ENCODE data around the gene FAT4. TPM values are rescaled to one million over a fixed set of nuclear protein-coding genes. Genes with fewer than 3 reads are reported as not detected.

Gene FAT4
- total and polyA plus RNA-seq, 2 donors (not counting 1 experiment from before 2014, with no cell fraction given), result 0.02 TPM; not detected in 1

DNA sequence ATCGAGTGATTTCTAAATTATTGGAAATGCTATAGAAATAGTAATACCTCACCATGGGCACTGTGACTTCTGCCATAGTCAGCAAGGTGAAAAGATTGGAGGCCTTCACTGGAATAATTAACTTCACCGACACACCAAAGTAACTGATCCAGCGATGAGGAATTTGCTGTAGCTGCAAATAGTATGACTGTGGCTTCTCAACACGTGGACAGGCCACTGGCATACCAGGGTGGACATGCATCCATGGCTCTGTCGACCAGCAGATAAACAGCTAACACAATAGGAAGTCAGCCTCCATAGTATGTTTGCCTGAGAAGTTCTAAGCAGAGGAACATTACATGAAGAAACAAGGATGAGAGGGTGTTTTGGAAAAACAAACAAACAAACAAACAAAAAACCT is 10.9 kb upstream of the FAT4 start:
- intact Hi-C loops (cut with micrococcal nuclease), result no loop called here
- no peak overlapping the region for H3K27ac Mint-ChIP-seq
- H3K9ac ChIP-seq (ENCODE audit: low read length), result no peak overlapping the region
- no peaks in the 10 kb centered on the region for H3K27me3 Mint-ChIP-seq
- H3K9me3 ChIP-seq (ENCODE audit: control extremely low read depth in 1 of 3, control insufficient read depth in 2 of 3, insufficient read depth in 1 of 3, low read length in 2 of 3), result no peaks in the 10 kb centered on the region
- ATAC-seq (ENCODE audit: low read depth), result no peak
- no peak for DNase-seq
- no peak overlapping the region for H3K27ac ChIP-seq (ENCODE audit: low read length in 2 of 2)
- ChIA-PET CTCF (no interaction called here), POLR2A (no interaction called here)
- no peaks in the 10 kb centered on the region for H3K9me3 Mint-ChIP-seq (ENCODE audit: insufficient read depth)
- TF ChIP-seq CTCF (IDR thresholded peaks at IDR 0.05) (no peak), EZH2 (IDR thresholded peaks at IDR 0.05; ENCODE audit: borderline replicate concordance, insufficient read depth, low read depth, low read length, poor library complexity, severe bottlenecking) (no peak)
- H3K4me1 ChIP-seq (ENCODE audit: control insufficient read depth in 2 of 2, insufficient read depth in 2 of 2, low read length in 2 of 2), result no peaks in the 10 kb centered on the region
- H3K79me2 ChIP-seq (ENCODE audit: control insufficient read depth, insufficient read depth, low read length), result no peaks in the 10 kb centered on the region
- H3K36me3 ChIP-seq (replicated peaks in 1 of 2; ENCODE audit: control extremely low read depth in 1 of 2, control insufficient read depth in 1 of 2, extremely low read depth in 1 of 2, insufficient read depth in 2 of 2, low read length in 1 of 2), result no peaks in the 10 kb centered on the region
- no peak overlapping the region for H3K4me3 ChIP-seq (ENCODE audit: control extremely low read depth in 1 of 5, extremely low read depth in 1 of 5, insufficient read depth in 1 of 5, low read depth in 2 of 5, low read length in 4 of 5)
- H4K20me1 ChIP-seq (ENCODE audit: control insufficient read depth, insufficient read depth, low read length, poor library complexity, severe bottlenecking), result no peaks in the 10 kb centered on the region
- 100% methylated on average over 3 of the region's 5 CpGs for WGBS (ENCODE audit: insufficient coverage)
- H3K4me3 Mint-ChIP-seq, result no peak overlapping the region
- no peak overlapping the region for H3K4me2 ChIP-seq (replicated peaks; ENCODE audit: low read depth, low read length, poor library complexity, severe bottlenecking)
- H2AFZ ChIP-seq (ENCODE audit: insufficient read depth, low read depth, low read length, poor library complexity, severe bottlenecking), result no peak overlapping the region
- H3K4me1 Mint-ChIP-seq, result no peaks in the 10 kb centered on the region
- no peaks in the 10 kb centered on the region for H3K27me3 ChIP-seq (replicated peaks in 1 of 4; ENCODE audit: control extremely low read depth in 1 of 4, control insufficient read depth in 3 of 4, insufficient read depth in 4 of 4, low read length in 3 of 4)

DNA sequence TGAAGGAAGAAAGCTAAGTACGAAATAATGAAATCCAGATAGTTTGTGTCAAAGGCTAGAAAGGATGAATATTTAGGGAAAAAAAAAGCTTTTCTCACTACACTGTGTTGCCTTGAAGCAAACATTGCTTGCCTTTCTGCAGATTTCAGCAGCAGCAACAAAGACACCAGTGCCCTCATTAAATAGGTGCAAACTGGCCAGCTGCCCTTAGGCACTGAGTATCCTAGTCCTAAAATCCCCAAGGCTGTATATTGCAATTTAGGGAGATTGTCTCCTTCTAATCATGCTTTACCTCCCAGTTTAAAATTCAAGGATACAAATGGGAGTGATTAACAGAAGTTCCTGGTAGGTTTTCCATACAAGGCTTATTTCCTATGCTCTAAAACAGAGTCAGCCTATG is 8.6 kb upstream of the FAT4 start:
- Histone ChIP-seq H3K79me2 (ENCODE audit: control insufficient read depth, insufficient read depth, low read length) (no peaks in the 10 kb centered on the region), H3K9ac (ENCODE audit: low read length) (no peak overlapping the region), H3K4me1 (ENCODE audit: control insufficient read depth in 2 of 2, insufficient read depth in 2 of 2, low read length in 2 of 2) (no peaks in the 10 kb centered on the region), H3K27ac (ENCODE audit: low read length in 2 of 2) (no peak overlapping the region), H3K36me3 (replicated peaks in 1 of 2; ENCODE audit: control extremely low read depth in 1 of 2, control insufficient read depth in 1 of 2, extremely low read depth in 1 of 2, insufficient read depth in 2 of 2, low read length in 1 of 2) (no peaks in the 10 kb centered on the region), H3K9me3 (ENCODE audit: control extremely low read depth in 1 of 3, control insufficient read depth in 2 of 3, insufficient read depth in 1 of 3, low read length in 2 of 3) (no peaks in the 10 kb centered on the region), H3K4me2 (replicated peaks; ENCODE audit: low read depth, low read length, poor library complexity, severe bottlenecking) (no peak overlapping the region), H4K20me1 (ENCODE audit: control insufficient read depth, insufficient read depth, low read length, poor library complexity, severe bottlenecking) (no peaks in the 10 kb centered on the region), H2AFZ (ENCODE audit: insufficient read depth, low read depth, low read length, poor library complexity, severe bottlenecking) (no peak overlapping the region), H3K4me3 (ENCODE audit: control extremely low read depth in 1 of 5, extremely low read depth in 1 of 5, insufficient read depth in 1 of 5, low read depth in 2 of 5, low read length in 4 of 5) (no peak overlapping the region), H3K27me3 (replicated peaks in 1 of 4; ENCODE audit: control extremely low read depth in 1 of 4, control insufficient read depth in 3 of 4, insufficient read depth in 4 of 4, low read length in 3 of 4) (no peaks in the 10 kb centered on the region)
- WGBS (ENCODE audit: insufficient coverage), result no CpG with 5 or more reads among the region's 1 CpG
- DNase-seq (no peak), ATAC-seq (ENCODE audit: low read depth) (no peak)
- Mint-ChIP-seq H3K27me3 (peaks cover 3% of the 10 kb centered on the region), H3K9me3 (ENCODE audit: insufficient read depth) (no peaks in the 10 kb centered on the region), H3K4me3 (no peak overlapping the region), H3K4me1 (no peaks in the 10 kb centered on the region), H3K27ac (no peak overlapping the region)
- ChIA-PET CTCF (interaction anchor here (1.1 kb wide), 1 partner anchor 9 kb away, joined by 4 read pairs; the partner anchor contains the start of gene FAT4), POLR2A (no interaction called here)
- intact Hi-C loops (cut with micrococcal nuclease), result no loop called here
- TF ChIP-seq CTCF (IDR thresholded peaks at IDR 0.05) (no peak), EZH2 (IDR thresholded peaks at IDR 0.05; ENCODE audit: borderline replicate concordance, insufficient read depth, low read depth, low read length, poor library complexity, severe bottlenecking) (no peak)

All from B cell (primary cell).